Aorta (tissue), 5 donors: ENCODE data around the gene KATNIP. TPM values are rescaled to one million over a fixed set of nuclear protein-coding genes. Genes with fewer than 3 reads are reported as not detected.

ENCODE experiments used
- ATAC-seq: fragments of 200-7000 bp; cut with Tn5 transposase; one replicate; pipeline ENCODE4 v1.9.1; 2022; ENCODE audit warnings: moderate library complexity; ENCODE audit not compliant: low FRiP score
- DNase-seq, 2 donors: peaks; one replicate each; pipeline ENCODE4 v3.0.0-alpha.2; 2020
- H3K27ac ChIP-seq, 2 donors: one replicate each; pipeline ENCODE4 v1.5.1; 2013; ENCODE audit warnings: low read length in 2 of 2, mild to moderate bottlenecking in 2 of 2, moderate library complexity in 2 of 2, control low read depth in 1 of 2, inconsistent platforms in 1 of 2, low read depth in 1 of 2
- H3K27me3 ChIP-seq, 2 donors: one replicate each; pipeline ENCODE4 v1.6.1; 2013; ENCODE audit warnings: control low read depth in 1 of 2, low read length in 1 of 2, mild to moderate bottlenecking in 1 of 2, moderate library complexity in 1 of 2; ENCODE audit not compliant: insufficient read depth in 2 of 2, control insufficient read depth in 1 of 2
- H3K36me3 ChIP-seq, 2 donors: one replicate each; pipeline ENCODE4 v1.6.1; 2013; ENCODE audit warnings: control low read depth in 1 of 2, low read length in 1 of 2, mild to moderate bottlenecking in 1 of 2; ENCODE audit not compliant: insufficient read depth in 2 of 2, control insufficient read depth in 1 of 2
- H3K4me1 ChIP-seq, 2 donors: one replicate each; pipeline ENCODE4 v1.6.1; 2013; ENCODE audit warnings: low read length in 2 of 2, control low read depth in 1 of 2, mild to moderate bottlenecking in 1 of 2, moderate library complexity in 1 of 2; ENCODE audit not compliant: insufficient read depth in 2 of 2, control insufficient read depth in 1 of 2
- H3K4me3 ChIP-seq, 2 donors: one replicate each; pipeline ENCODE4 v1.5.1; 2013; ENCODE audit warnings: low read length in 2 of 2, control low read depth in 1 of 2, mild to moderate bottlenecking in 1 of 2
- H3K9me3 ChIP-seq: one replicate; pipeline ENCODE4 v1.6.1; 2013; ENCODE audit warnings: mild to moderate bottlenecking, low read length; ENCODE audit not compliant: control insufficient read depth
- WGBS, 2 donors: extraction: QIAGEN DNeasy Blood & Tissue Kit; methylation state at CpG; one replicate each; pipeline ENCODE4 v1.1.7; 2013; 5-methylcytosine and 5-hydroxymethylcytosine counted together
- intact Hi-C, 2 donors: fragments of 100-400 bp; cut with DNase I; formaldehyde crosslinking; loops; one replicate each; pipeline versions ENCODE4 v1.14.2 to v1.15.0; 2022
- polyA plus RNA-seq, 2 donors: library from polyadenylated mRNA; stranded (reverse); fragments of 200-250 nt; gene quantifications; one replicate each; pipeline ENCODE4 v1.2.3, GENCODE V29; 2013
- total RNA-seq, 2 donors: library from RNA; stranded (reverse); fragmentation: NEBNext Ultra II Directional; extraction: Animal tissue kit (Norgen Biotek cat#: 25700); gene quantifications; one replicate each; pipeline ENCODE4 v1.2.1, GENCODE V29; 2021
- donor health status: healthy with polysubstance abuse.
- donor health status: Bipolar disorder and iron deficiency.
- donor health status: DM: no; HTN: no; CAD: no.
- donor health status: DM: no; HTN: no; CAD: no.
- donor health status: DM: yes; HTN: yes; CAD: no.

The KATNIP gene
- total and polyA plus RNA-seq, 4 donors = 0.88 to 29.4 (median 14.2) TPM

- no peaks in the 10 kb centered on the region for H3K9me3 ChIP-seq
- DNase-seq = no peak
- H3K27me3 ChIP-seq = no peaks in the 10 kb centered on the region
- no peak overlapping the region for H3K27ac ChIP-seq
- H3K4me1 ChIP-seq = no peaks in the 10 kb centered on the region
- 89 to 93% methylated on average over 6 of the region's 6 CpGs for WGBS, 2 donors
- no peak for ATAC-seq
- H3K36me3 ChIP-seq = peaks cover 0 to 6% of the 10 kb centered on the region in 2 donors
- H3K4me3 ChIP-seq = no peak overlapping the region
- intact Hi-C loops = no loop called here
Measured at GRCh38 chr16:27598220-27598619, 48.3 kb downstream of the KATNIP start.

GRCh38 chr16:27598931-27599565, 49.1 kb downstream of the KATNIP start:
- WGBS, 2 donors = 85% methylated on average over 10 of the region's 10 CpGs
- no peak overlapping the region for H3K4me3 ChIP-seq
- DNase-seq (no peak), ATAC-seq (no peak)
- intact Hi-C loops = no loop called here
- no peaks in the 10 kb centered on the region for H3K4me1 ChIP-seq
- H3K9me3 ChIP-seq = no peaks in the 10 kb centered on the region
- peaks cover 0 to 6% of the 10 kb centered on the region in 2 donors for H3K36me3 ChIP-seq
- H3K27me3 ChIP-seq = no peaks in the 10 kb centered on the region
- no peak overlapping the region for H3K27ac ChIP-seq

- no peak overlapping the region for H3K4me3 ChIP-seq
- H3K27ac ChIP-seq = no peak overlapping the region
- WGBS, 2 donors = 80 to 83% methylated on average over 13 of the region's 13 CpGs
- intact Hi-C loops = no loop called here
- H3K4me1 ChIP-seq = no peaks in the 10 kb centered on the region
- peaks cover 0 to 6% of the 10 kb centered on the region in 2 donors for H3K36me3 ChIP-seq
- no peaks in the 10 kb centered on the region for H3K27me3 ChIP-seq
- no peak for DNase-seq
- H3K9me3 ChIP-seq = no peaks in the 10 kb centered on the region
- no peak for ATAC-seq
Measured at GRCh38 chr16:27599606-27600005, 49.7 kb downstream of the KATNIP start.

Other genes starting within 250 kb of the KATNIP start
- 100 to 1,000 TPM in 1 of 2 donors, 10 to 100 TPM in 1; 91.7 to 138 TPM for gene IL4R, start 236.2 kb upstream of the KATNIP start, total RNA-seq
- gene IL4R, start 236.2 kb upstream of the KATNIP start, polyA plus RNA-seq = 10 to 100 TPM in 1 of 2 donors, 1 to 10 TPM in 1; 7.5 to 50.7 TPM
- gene IL21R, start 148.0 kb upstream of the KATNIP start, total RNA-seq = 1 to 10 TPM in 1 of 2 donors, under 1 TPM in 1; 0.65 to 3.8 TPM
- under 1 TPM in 1 of 2 donors, not detected in 1; 0.08 TPM for gene IL21R, start 148.0 kb upstream of the KATNIP start, polyA plus RNA-seq
- gene GTF3C1, start 231 bp upstream of the KATNIP start, total RNA-seq = 10 to 100 TPM; 37.9 to 57.4 TPM
- 10 to 100 TPM in 1 of 2 donors, 1 to 10 TPM in 1; 9.4 to 72.2 TPM for gene GTF3C1, start 231 bp upstream of the KATNIP start, polyA plus RNA-seq